GM19099 (cell line): ENCODE measurements around the gene DOCK6.

Experiments used
- POLR2A ChIP-seq: IDR thresholded peaks from 3 replicates; pipeline ENCODE4 v1.6.1; 2011; ENCODE audit warnings: low read depth; ENCODE audit not compliant: insufficient read length; ENCODE audit errors: extremely low read depth

DOCK6 gene

DNA sequence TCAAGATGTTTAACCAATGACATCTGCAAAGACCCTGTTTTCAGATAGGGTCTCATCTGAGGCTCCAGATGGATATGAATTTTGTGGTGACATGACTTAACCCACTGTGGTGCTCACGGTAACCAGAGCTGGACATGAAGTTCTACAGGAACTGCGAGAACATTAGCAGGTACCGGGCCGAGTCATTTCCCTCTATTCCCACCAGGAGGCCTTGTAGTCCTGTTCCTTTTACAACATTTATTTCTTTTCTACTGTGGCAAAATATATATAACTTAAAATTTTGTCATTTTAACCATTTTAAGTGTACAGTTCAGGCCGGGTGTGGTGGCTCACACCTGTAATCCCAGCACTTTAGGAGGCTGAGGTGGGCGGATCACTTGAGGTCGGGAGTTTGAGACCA, 26.0 kb upstream of the DOCK6 start:
- no peak for TF ChIP-seq POLR2A

DNA sequence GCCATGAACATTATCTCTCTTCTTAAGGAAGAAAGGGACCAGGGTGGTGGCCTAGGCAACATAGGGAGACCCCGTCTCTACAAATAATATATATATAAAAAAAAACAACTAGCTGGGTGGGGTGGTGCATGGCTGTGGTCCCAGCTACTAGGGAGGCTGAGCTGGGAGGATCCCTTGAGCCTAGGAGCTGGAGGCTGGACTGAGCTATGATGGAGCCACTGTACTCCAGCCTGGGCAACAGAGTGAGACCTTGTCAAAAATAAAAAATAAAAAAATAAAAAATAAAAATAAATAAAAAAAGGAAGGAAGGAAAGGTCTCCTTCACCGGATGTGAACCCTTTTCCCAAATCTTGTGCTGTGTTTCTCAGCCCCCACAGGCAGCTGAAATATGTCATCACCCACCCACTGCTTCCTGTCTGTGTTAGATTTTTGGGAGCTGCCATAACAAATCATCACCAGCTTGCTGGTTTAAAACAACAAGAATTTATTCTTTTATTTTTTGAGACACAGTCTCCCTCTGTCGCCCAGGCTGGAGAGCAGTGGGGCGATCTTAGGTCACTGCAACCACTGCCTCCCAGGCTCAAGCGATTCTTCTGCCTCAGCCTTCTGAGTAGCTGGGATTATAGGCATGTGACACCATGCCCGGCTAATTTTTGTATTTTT, 24.1 kb upstream of the DOCK6 start:
- TF ChIP-seq POLR2A, result no peak

DNA sequence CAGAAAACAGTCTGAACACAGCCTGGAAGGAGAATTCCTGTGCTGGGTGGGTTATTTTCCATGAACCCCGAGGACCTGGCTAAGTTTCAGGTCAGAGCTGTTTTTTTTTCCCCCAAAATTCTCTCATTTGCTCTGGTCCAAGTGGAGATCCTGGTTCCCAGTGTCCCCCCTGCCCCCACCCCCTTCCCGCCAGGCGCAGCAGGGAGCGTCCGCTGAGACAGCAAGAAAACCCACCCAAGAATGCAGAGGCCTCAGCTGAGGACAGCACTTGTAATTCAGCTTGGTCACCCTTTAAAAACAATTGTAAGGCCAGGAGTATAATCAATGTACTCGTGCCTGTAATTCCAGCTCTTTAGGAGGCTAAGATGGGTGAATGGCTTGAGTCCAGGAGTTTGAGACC, 22.2 kb upstream of the DOCK6 start:
- TF ChIP-seq POLR2A, result no peak

DNA sequence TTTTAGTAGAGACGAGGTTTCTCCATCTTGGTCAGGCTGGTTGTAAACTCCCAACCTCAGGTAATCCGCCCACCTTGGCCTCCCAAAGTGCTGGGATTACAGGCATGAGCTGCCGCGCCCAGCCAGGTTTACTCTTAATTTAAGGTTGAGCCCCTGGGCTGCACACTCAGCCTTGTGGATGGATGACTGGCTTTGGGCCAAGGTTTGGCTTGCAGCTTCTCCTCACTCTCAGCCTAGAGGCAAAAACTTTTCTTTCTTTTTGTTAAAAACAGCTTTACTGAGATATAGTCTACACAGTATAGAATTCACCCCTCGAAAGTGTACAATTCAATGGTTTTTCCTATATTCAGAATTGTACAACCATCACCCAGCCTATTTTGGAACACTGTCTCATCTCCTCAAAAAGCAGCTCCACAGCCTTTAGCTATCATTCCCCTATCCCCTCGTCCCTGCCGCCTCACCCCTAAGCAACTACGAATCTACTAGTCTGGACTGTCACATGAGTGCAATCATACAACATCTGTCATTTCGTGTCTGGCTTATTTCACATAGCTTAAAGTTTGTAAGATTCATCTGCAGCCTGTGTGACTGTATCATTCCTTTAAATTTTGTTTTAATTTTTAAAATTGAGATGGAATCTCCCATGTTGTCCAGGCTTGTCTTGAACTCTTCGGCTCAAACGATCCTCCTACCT, 19.2 kb upstream of the DOCK6 start:
- no peak for TF ChIP-seq POLR2A

DNA sequence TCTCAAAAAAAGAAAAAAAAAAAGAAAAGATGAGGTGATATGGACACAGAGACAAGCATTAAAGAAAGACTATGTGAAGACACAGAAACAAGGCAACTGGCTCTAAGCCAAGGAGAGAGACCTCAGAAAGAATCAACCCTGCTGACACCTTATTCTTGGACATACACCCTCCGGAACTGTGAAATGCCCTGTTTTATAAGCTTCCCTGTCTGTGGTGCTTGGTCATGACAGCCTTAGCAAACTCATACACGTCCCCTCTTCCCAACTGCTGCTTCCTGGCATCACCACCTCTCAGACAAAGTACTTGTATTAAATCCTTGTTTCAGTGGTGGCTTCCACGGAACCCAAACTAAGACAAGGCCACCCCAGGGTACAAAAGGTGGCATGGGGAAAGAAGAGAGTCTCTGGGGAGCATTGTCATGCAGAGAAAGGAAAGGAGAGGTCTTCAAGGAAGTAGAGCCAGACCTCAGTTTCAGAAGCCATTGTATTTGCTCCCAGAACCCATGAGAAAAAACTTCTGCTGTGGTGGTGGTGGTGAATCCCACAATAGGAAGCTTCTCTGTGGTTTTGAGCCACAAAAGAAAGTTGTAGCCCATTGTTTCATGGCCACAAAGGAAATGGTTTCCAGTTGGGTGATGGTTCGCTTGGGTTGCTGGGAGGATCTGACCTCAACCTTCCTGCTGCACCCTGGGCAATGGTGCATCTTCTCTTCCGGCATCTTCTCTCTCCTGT, 17.3 kb upstream of the DOCK6 start:
- TF ChIP-seq POLR2A, result no peak

DNA sequence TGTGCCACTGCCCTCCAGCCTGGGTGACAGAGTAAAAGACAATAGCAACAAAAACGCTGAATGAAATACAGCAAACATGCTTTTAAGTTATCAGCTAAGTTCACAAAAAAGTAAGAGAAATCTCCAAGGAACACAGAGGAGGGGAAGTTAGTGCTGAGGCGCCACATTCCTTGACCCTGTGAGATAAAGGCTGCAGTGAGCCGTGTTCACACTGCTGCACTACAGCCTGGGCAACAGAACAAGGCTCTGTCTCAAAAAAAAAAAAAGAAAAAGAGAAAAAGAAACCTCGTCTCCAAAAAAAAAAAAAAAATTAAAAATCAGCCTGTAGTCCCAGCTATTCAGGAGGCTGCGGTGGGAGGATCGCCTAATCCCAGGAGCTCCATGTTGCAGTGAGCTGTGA, 16.3 kb upstream of the DOCK6 start:
- TF ChIP-seq POLR2A, result no peak

DNA sequence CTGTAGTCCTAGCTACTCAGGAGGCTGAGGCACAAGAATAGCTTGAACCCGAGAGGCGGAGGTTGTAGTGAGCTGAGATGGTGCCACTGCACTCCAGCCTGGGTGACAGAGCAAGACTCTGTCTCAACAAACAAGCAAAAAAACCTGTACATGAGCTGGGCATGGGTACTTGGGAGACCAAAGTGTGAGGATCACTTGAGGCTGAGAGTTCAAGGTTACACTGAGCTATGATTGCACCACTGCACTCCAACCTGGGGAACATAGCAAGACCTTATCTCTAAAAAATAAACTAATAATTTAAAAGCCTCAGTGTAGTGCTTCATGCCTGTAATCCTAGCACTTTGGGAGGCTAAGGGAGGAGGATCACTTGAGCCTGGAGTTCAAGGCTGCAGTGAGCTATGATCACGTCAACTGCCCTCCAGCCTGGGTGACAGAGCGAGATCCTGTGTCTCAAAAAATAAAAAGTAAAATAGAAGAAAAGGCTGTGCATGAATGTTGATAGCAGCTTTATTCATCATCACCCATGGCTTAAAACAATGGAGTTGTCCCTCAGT, 12.3 kb upstream of the DOCK6 start:
- TF ChIP-seq POLR2A, result no peak

DNA sequence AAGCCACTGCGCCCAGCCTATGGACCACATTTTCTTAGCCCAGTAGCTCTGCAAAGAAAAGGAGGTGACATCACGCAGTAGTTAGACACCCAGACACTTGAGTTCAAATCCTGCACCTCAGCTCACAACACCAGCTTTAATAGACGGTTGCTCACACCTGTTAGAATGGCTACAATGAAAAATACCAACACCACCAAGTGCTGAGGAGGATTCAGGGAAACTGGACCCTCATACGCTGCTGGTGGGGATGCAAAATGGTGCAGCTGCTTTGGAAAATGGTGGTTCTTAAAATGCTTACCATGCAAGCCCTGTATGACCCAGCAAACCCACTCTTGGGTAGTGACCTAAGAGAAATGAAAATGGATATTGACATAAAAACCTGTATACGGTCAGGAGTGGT, 11.7 kb upstream of the DOCK6 start:
- no peak for TF ChIP-seq POLR2A

DNA sequence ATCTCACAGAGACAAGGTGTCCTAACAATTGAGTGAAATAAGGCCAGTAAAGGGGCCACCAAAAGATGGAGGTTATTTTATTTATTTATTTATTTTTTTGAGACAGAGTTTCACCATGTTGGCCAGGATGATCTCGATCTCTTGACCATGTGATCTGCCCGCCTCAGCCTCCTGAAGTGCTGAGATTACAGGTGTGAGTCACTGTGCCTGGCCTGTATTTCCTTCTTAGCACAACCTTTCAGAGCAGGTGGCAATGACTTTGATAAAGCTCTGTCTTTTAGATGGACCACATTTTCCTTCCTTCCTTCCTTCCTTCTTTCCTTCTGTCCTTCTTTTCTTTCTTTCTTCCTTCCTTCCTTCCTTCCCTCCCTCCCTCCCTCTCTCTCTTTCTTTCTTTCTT, 11.0 kb upstream of the DOCK6 start:
- TF ChIP-seq POLR2A, result no peak

DNA sequence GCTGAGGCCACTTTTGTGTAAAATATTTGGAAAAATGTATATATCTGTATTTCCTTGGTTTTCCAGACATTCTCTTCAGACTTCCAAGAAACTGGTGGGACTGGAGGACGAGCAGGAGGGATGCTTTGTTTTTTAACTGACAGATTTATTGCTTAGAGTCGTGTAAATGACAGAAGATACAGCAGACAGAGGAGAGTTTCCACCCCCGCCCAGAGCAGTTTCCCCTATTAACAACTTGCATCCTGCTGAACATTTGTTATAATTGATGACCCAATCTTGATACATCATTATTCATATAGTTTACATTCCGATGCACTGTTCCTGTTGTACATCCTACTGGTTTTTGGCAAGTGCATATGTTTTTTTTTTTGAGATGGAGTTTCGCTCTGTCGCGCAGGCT, 7.1 kb upstream of the DOCK6 start:
- no peak for TF ChIP-seq POLR2A

DNA sequence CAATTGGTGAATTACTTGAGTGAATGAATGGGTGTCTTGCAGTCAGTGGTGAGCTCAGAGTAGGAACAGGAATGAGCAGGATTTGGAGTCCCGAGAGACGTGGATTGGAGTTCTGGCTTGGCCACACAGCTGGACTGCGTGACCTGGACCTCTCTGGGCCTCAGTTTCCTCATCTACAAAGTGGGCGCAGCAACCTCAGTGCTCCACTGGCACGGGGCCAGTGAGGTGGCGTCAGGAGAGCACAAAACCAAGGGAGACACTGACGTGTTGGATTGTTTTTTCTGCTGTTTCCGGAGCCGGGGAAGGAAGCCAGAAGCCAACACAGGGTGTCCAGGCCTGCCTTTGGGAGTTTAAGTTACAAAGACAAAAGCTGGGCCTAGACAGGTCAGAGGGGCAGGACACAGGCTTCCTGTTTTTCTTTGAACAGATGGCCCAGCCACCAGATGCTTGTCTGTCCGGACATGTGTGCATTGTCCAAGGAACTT, 6.5 kb upstream of the DOCK6 start:
- TF ChIP-seq POLR2A, result no peak

DNA sequence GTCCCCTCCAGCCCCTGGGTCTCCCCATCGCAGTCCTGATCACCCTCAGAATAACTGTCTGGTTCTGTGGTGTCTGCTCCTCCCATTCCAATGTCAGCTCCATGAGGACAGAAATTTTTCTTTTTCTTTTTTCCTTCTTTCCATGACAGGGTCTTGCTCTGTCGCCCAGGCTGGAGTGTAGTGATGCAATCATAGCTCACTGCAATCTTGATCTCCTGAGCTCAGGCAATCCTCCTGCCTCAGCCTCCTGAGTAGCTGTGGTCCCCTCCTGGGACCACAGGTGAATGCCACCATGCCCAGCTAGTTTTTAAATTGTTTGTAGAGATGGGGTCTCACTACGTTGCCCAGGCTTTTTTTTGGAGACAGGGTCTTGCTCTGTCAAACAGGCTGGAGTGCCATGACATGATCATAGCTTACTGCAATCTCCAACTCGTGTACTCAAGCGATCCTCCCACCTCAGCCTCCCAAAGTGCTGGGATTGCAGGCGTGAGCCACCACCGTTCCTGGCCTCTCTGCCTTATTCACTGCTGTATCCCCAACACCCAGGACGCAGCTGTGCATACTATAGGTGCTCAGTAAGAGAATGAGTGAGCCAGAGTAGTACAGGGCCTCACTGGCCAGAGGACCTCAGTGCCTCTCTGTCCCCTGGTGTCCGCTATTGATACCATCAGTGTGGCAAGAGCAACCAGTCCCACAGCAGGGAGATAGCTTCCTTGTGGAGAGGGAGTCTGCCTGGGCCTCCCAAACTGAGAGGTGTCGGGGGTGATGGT, 5.2 kb upstream of the DOCK6 start:
- no peak for TF ChIP-seq POLR2A

DNA sequence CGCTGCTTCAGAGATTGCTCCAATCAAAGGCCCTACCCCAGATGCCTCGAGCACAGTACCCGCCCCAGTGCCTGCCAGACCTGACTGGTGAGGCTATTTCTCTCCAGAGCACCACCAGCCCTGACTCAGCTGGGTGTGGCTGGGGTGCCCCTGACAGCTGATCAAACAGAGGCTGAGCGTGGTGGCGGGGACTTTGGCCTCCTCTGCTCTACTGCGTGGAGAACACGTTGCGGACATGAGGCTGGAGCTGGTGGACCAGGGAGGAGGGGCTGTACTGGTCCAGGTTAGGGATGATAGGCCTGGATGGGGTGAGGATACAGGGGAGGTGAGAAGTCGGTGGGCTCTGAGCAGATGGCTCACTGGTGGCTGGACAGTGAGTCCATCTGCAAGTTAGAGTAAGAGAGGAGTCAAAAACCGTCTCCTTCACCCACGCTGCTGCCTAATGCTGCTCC, 3.5 kb upstream of the DOCK6 start:
- no peak for TF ChIP-seq POLR2A

DNA sequence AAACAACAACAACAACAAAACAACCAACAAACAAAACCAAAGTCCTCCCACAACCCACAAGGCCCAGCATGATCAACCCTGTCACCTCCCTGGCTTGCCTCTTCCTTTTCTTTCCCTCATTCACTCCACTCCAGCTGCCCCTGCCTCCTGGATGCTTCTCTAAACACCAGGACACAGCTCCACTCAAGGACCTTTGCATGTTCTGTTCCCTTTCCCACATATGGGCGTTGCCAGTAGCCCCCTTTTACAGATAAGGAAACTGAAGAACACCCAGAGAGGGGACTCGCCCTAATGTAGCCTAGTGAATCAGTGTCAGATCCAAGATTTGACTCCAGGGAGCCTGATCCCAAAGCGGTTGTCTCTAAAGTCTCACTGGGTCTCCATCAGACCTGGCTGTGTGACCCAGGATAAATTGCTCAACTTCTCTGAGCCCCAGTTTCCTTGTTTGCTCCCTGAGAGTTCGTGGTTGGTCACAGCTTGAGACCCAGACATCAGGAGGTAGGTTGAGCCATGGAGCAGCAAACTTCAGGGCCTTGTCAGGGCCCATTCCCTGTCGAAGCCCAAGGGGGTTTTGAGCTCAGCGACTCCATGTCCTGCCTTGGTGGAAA, 3.0 kb upstream of the DOCK6 start:
- TF ChIP-seq POLR2A, result no peak

DNA sequence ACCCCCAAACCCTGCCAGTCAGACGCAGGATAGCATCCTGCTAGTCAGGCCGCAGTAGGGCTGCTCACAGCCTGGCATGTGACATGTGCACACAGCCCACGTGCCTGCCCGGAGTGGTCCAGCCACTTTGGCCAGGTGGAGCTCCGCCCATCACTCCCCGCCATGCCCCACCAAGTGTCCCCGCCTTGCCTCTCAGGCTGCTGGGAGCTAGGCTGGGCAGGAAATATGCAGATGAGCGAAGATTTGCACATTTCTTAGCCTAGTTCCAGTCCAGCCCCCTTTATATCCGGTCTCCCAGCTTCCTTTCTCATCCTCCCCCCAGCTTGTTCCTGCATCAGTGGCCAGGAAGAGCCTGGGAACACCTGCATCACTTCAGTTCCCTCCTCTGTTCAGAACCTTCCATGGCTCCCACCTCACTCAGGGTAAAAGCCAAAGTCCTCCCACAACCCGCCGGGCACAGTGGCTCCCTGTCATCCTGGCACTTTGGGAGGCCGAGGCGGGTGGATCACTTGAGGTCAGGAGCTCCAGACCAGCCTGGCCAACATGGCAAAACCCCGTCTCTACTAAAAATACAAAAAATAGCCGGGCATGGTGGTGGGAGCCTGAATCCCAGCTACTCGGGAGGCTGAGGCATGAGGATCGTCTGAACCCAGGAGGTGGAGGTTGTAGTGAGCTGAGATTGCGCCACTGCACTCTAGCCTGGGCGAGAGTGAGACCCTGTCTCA, 2.3 kb upstream of the DOCK6 start:
- TF ChIP-seq POLR2A, result no peak

DNA sequence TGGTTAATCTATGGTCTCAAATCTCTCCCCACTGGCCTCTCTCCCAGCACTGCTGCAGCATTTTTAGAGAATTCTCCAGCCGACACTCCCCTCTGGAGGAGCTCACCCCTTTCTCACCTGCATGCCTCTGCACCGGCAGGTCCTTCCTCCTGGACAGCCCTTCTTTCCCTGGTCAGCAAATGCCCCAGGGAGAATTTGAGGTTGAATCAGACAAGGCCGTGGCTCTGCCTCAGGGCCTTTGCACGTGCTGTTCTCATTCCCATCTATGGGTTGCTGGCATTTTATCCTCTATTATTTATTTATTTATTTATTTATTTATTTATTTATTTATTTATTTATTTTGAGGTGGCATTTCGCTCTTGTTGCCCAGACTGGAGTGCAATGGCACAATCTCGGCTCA, 1.4 kb upstream of the DOCK6 start:
- TF ChIP-seq POLR2A, result no peak
